GDM1 (cell line): Measurements from ENCODE around the gene GPAT3.
"Not testable (repeated sequence)": the region's sequence is repeated elsewhere in the genome, so short reads cannot be mapped to it uniquely, and the experiment has no call there.

Experiments used
- DNase-seq: peaks from one replicate; lab custom pipeline; 2025; lab: John Stamatoyannopoulos, UW

Gene GPAT3

GRCh38 chr4:83603129-83603528 lies 67.2 kb downstream of the GPAT3 start:
- no peak for DNase-seq

DNA sequence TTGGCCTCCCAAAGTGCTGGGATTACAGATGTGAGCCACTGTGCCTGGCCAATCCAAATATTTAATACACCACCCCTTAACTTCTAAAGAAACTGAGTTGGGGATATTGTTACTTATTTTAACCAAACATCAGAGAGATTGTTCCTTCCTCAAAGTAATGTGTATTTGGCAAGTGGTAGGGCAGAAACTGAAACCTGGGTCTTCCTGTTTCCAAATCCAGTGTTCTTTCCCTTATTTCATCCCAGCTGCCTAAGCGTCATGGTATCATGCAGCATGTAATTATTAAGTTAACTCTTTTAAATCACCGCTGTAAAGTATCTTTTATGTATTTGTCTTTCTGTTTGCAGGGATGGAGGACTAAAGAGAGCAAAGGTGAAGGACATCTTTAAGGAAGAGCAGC lies 68.4 kb downstream of the GPAT3 start:
- DNase-seq = no peak

- no peak for DNase-seq
Observed at GRCh38 chr4:83605210-83605609, 69.3 kb downstream of the GPAT3 start.

- DNase-seq = no peak
Observed at GRCh38 chr4:83605744-83606172, 69.8 kb downstream of the GPAT3 start.

- DNase-seq = no peak
Observed at GRCh38 chr4:83606460-83606859, 70.6 kb downstream of the GPAT3 start.

DNA sequence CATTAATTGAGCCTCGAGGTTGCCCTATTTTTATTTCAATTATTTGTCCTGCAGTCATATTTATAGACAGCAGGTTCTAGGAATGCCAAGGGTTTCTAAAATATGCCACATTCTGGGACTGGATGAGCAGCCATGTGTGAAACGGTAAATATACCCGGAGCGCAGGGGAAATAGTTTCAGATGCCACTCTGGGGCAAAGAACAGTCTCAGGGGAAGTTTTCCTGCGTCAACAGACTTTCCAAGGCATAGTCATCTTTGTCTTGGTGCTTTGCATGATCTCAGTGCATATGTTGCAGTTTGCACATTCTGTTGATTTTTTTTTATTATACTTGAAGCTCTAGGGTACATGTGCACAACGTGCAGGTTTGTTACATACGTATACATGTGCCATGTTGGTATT lies 71.0 kb downstream of the GPAT3 start:
- no peak for DNase-seq

GRCh38 chr4:83609365-83609764 lies 73.5 kb downstream of the GPAT3 start:
- no peak for DNase-seq

GRCh38 chr4:83610729-83611128 lies 74.8 kb downstream of the GPAT3 start:
- no peak for DNase-seq

DNA sequence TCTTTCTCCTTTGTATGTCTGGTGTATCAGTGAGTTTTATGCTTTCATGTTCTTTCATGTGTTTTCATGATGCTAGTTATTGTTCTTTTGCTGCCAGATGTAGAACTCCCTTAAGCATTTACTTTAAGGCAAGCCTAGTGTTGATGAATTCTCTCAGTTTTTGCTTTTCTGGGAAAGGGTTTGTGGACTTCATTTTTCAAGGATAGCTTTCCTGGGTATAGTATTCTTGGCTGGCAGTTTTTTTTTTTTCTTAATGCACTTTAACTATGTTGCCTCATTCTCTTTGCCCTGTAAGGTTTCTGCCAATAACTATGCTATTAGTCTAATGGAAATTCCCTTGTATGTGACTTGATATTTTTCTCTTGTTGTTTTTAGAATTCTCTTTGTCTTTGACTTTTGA lies 77.1 kb downstream of the GPAT3 start:
- DNase-seq = no peak

- DNase-seq = no peak
Observed at GRCh38 chr4:83613994-83614393, 78.1 kb downstream of the GPAT3 start.

DNA sequence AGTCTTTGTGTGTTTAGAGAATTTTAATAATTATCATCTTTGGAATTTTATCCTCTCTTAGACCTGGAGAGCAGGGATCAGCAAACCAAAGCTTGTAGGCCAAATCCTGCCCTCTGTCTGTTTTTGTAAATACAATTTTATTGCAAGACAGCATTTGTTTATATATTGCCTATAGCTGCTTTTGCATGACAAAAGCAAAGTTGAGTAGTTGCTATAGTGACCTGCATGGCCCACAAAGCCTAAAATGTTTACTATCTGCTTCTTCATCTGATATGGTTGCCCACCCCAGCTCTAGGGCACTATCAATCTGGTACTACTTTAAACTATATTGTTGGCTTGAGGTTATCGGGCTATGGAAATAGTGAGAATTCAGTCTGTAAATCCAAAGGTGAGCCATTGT lies 80.3 kb downstream of the GPAT3 start:
- DNase-seq = no peak

DNA sequence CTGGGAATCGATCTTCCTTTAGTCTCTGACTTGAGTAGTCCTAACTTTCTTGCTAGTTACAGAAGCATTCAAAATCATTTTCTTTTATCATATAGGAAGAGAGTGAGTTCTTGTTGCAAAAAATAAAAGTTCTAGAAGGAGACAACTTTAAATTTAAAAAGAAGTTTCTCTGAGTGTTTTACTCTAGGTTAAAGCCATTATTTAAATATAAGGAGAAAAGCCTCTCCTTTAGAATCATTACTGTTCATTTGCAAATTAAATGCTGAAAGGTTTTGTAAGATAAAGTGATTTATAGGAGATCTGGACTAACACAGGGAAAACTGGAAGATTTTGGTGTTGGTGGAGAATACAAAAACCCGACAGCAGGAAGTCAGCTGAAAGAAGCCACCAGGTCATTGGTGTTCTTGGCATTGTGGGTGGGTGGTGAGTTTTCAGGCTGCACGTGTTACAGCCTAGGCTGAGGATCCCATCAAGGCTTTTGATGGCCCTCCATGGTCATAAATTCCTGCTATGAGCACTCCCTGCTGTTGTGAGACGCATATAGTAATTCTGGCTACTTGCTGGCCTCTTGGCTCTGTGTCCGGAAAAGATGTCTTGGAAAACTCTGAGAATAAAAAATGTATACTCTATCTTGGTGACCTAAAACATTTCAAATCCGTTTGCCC lies 81.6 kb downstream of the GPAT3 start:
- DNase-seq = no peak

DNA sequence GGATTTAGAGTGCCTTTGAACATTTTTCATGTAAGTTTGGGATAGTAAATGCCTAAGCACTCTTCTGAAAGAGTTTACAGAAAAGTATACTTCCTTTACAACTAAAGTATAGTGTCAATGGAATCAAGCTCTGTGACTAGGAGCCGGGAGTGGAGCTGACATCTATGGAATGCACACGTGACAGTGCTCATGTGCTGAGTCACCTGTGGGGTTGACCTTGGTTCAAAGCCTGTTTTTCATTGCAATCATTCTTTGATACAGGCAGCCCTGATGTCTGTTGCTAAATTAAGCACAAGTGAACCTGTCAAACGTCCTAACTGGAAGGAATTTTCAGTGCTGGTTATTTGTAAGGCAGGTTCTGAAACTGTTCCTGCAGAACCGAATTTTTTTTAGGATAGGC lies 82.5 kb downstream of the GPAT3 start:
- DNase-seq = peak; percentile 29

DNA sequence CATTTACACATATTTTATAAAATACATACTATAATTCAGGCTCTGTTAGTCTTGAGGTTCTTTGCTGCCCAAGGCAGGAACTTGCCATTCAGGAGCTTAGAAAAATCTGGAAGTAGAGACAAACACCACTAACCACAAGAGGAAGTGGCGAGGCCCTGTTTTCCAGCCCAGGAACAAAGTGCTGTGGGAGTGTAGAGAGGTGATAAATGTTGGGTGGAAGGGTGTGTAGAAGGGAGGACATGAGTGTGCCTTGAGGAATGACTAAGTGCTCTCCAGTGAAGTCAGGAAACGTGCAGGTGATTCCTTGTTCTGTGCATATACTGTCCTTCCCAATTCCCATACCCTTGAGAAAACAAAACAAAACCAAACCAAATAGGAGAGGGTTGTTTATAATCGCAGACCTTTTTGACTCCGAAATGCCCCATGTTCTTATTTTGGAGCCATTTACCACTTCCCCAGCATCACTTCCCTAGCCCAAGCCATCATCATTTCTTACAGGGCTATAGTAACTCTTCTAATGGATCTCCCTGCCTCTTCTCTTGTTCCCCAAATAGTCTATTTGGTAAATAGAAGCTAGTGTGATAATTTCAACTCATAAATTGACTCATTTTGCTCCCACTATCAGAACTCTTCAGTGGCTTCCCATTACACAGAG lies 83.2 kb downstream of the GPAT3 start:
- peak; percentile 91 for DNase-seq

- DNase-seq = not testable (repeated sequence)
Observed at GRCh38 chr4:83622127-83622526, 86.2 kb downstream of the GPAT3 start.

- no peak for DNase-seq
Observed at GRCh38 chr4:83625821-83626220, 89.9 kb downstream of the GPAT3 start.

GRCh38 chr4:83626245-83626836 lies 90.4 kb downstream of the GPAT3 start:
- DNase-seq = no peak

- DNase-seq = peak; percentile 85
Observed at GRCh38 chr4:83629945-83630721, 94.2 kb downstream of the GPAT3 start.

- DNase-seq = no peak
Observed at GRCh38 chr4:83631066-83631465, 95.2 kb downstream of the GPAT3 start.

GRCh38 chr4:83636930-83637329 lies 101.0 kb downstream of the GPAT3 start:
- no peak for DNase-seq

DNA sequence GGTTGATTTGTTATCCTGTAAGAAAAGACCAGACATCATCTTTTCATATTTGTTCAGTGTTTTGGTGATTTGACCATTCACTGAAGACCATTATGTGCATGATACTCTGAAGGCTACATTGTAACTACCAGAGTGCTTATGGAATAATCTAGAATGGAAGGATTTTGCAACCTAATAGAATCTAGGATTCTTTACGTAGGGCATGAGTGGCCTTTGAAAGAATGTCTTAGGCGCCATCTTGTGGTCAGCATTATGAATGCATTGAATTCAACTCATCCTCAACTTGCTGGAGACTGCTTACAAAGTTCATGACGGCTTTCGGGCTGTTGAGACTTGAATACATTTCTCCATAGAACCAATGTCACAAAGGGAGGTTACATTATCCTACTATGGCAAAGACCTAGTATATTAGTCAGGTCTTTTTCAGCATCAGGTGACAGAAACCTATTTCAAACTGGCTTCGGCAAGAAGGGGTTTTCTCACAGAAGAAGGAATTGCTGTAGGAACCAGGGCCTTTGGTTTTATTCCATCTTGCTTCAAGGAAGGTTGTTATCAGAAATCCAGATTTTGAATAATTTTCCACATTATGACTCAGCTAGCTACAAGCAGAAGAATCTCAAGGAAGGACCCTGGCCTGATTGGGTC lies 104.1 kb downstream of the GPAT3 start:
- peak; percentile 67 for DNase-seq

- no peak for DNase-seq
Observed at GRCh38 chr4:83643036-83643435, 107.1 kb downstream of the GPAT3 start.
